ENCODE measurements around the gene FCRLA.
"Not testable (repeated sequence)": the region's sequence is repeated elsewhere in the genome, so short reads cannot be mapped to it uniquely, and the experiment has no call there.

The FCRLA gene, protein sequence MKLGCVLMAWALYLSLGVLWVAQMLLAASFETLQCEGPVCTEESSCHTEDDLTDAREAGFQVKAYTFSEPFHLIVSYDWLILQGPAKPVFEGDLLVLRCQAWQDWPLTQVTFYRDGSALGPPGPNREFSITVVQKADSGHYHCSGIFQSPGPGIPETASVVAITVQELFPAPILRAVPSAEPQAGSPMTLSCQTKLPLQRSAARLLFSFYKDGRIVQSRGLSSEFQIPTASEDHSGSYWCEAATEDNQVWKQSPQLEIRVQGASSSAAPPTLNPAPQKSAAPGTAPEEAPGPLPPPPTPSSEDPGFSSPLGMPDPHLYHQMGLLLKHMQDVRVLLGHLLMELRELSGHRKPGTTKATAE

DNA sequence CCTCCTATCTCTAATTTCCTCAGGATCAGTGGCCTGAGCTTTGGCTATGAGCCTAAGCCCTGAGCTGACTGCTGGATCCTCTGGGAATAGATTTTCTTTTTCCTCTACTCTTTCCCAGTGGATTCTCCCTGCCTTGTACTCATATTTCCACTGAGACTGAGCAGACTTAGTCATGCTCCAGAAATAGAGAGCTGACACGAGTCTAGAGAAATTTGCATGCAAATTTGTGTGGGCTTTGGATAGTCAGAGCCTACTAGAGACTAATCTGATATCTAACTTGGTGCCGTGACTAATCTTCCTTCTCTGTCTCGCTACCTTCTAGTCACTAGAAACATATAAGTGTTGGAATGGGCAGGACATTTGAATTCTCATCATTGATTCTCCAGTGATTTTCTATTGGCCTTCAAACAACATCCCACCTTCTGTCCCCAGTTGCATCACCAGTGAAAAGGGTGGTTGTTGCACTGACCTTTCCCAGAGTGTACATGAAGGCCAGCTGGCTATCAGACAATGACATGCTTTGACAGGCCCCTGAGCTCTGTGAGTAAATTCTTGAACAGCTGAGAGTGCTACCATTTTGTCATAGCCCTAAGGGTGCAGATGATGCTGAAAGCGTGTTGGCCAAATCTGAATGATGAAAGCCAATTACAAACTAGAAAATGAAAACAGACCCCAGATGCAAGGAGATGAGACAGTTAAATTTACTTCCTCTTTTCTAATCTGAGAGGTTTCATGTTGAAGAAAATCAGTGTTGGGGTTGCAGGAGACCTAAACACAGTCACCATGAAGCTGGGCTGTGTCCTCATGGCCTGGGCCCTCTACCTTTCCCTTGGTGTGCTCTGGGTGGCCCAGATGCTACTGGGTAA lies at the start of gene FCRLA:
Gene FCRLA, plus strand, starts transcription at position 748 of the 866 bp plus-strand sequence. Its CDS starts 36 bp downstream, at position 784.
- no peak for DNase-seq

DNA sequence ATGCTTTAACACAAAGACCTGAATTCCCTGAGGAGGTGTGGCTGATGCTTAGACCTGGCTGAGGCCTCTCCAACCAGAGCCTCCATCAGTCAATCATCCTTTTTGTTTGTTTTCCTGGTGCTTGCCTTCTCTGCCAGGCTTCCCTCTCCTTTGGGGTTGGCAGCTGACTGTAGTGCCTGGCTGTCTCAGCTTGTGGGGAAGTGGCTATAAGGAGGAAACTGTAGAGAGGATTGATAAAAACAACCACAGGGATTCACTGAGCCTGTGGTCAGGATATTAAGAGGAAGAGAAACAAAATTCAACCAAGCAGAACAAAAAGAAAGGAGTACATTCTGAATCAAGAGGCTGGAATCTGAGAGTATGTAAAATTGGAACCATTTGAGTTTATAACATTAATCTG lies 48.5 kb upstream of the FCRLA start:
- DNase-seq, result not testable (repeated sequence)

DNA sequence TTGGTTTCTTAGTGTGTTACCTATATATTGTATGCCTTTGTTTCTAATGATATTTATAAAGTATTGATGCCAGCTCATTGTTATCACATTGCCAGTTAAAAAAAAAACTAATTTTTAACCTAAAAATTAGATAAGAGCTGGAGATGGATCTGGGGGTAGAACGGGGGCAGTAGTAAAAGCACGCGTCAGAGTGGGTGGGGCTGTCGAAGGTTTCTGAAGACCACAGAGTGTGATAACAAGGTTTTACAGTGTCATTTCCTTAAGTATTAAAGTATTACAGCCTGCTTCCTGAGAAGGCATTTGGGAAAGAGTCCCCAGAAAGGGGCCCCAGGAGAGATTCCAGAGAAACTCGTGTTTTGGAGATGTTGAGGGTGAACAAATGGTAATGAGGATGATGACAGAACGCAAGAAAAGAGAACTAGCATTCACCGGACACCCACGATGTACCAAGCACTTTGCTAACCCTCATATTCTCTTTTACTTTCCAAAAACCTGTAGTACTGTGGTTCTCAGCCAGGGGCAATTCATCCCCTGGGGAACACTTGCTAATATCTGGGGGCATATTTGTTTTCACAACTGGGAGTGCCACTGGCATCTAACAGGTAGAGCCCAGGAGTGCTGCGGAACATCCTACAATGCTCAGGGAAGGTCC lies 45.2 kb upstream of the FCRLA start:
- DNase-seq, result not testable (repeated sequence)

DNA sequence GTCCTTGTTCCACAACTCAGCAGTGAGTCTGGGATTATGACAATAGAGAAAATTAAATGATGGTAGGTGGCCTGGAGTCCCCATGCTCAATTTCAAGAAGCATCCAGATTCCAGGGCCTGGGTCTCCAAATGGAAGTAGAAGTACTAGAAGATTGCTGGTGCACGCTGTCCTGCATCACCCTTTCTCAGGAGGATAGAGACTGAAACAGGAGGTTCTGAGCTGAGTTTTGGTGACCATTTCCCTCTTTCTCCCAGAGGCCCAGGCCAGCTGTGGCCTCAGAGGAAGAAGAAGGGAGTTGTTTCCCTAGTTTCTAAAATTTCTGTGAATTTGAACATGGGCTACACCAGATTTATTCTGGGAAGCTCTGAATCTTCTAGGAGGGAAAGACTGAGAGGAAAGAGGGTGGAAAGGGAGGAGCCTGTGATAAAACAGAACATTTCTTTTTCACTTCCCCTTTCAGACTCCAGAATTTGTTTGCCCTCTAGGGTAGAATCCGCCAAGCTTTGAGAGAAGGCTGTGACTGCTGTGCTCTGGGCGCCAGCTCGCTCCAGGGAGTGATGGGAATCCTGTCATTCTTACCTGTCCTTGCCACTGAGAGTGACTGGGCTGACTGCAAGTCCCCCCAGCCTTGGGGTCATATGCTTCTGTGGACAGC lies 44.2 kb upstream of the FCRLA start, which contains the start of gene FCGR2B:
Gene FCGR2B, plus strand, starts transcription at position 460 of the 656 bp plus-strand sequence. Its CDS starts 99 bp downstream, at position 559.
- not testable (repeated sequence) for DNase-seq

DNA sequence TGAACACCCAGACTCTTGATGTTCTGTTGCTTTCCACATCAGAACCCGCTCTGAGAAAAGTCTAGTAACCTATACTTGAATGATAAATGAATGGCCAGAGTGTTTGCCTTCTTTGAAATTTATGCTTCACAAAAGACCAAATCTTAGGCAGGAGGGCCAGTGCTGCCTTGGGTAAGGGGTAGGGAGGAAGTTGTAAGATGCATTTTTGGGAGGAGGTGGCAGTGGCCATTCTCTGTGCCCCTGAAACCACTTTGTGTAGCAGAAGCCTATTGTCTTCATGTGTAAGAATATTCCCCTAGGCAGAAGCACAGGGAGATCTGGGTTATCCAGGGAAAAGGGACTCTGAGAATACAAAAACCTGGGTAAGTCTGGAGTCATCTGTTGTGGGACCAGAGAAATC lies 43.5 kb upstream of the FCRLA start:
- DNase-seq, result not testable (repeated sequence)

DNA sequence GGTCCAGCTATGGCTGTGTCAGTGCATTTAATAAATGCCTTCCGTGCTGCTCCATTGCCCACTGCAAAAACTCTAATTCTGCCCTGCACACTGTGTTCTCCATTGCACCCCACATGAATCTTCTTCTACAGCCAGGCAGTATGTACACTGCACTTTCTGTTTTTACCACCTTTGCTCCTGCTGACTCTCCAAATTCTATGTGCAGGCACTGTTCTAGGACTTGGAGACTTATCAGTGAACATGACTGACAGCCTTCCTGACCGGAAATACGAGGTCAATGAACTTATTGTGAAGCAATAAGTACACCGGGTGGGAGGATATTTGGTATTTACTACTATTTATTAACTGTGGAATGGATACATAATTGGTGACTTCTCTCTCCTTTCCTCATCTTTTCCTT lies 42.3 kb upstream of the FCRLA start:
- DNase-seq, result not testable (repeated sequence)

DNA sequence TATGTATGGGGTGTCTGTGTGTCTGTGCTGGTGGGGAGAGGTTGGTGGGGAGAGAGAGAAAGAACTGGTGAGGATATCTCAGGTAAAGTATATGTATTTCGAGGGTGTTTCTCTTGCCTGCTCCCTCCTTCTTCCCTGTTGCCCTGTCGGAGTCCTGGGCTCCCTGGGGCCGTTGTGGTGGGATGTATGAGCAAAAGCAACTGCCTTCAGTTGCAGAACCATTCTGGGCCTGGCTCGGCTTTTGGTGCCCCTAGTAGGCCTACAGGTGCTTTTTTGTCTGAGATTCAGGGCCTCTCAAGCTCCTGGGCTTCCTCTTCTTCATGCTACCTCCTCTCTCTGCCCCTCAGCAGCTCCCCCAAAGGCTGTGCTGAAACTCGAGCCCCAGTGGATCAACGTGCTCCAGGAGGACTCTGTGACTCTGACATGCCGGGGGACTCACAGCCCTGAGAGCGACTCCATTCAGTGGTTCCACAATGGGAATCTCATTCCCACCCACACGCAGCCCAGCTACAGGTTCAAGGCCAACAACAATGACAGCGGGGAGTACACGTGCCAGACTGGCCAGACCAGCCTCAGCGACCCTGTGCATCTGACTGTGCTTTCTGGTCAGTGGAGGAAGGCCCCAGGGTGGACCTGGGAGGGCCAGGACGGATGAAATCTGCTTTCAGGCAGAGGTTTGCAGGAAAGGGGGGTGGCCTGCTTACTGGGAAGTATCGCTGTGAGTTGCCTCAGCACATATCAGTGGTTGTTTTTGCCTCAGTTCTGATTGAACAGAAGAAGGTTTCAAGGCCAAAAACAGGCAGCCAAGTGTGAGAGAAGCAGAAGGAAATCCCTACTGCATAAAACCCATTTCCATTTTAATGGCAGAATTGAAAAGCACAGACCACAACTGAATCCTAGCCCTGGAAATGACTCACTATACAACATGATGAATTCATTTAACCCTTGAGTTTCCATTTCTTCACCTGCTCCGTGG lies 35.7 kb upstream of the FCRLA start:
- DNase-seq, result not testable (repeated sequence)

DNA sequence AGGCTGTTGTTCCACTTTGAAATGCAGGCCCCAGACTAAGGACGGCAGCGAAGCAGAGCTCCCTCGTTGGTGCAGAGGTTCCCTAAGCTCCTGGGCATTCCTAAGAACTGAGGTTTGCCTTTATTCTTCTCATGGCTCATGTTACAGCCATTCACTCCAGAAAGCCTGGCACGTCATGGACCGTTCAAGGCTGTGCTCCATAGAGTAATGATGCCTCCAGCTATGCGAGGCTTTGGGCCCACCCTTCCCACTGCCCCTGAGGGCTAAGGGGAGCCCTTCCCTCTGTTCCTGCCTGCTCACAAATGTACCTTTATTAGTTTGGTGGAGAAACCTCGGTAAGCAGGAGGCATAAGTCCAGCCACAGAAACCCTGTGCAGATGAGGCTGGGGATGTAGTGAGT lies 33.6 kb upstream of the FCRLA start:
- not testable (repeated sequence) for DNase-seq

DNA sequence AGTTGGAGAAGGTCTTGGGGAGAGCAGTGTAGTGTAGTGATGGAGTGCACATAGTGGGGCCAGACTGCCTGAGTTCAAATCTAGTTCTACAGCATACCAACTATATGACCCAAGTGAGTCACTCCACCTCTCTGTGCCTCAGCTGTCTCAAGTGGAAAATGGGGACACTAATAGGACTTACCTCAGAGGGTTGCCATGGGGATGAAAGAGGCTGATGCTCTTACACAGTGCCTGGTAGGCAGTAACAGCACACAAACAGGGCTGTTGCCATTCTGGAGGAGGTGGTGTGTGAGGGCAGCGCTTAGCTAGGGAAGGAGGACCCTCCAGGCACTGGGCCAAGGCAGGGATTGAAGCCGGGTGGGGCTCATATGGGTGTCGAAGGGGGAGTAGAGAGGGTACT lies 32.6 kb upstream of the FCRLA start:
- DNase-seq, result not testable (repeated sequence)

DNA sequence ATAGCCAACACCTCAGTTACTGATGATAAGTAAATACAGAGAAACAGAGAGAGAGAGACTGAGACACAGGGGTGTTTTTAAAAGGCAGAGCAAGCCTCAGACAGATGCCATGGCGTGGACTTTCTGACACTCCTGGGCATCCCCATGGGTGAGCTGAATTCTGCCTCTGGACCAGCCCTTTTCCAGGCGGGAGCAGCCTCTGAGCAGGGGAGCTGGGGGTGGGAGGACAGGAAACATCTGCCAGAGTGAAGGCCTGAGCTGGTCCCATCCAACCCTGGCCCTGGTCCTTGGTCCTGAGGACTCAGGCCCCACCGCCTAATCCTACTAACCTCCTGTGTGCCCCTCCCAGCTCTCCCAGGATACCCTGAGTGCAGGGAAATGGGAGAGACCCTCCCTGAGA lies 32.1 kb upstream of the FCRLA start:
- DNase-seq, result not testable (repeated sequence)

DNA sequence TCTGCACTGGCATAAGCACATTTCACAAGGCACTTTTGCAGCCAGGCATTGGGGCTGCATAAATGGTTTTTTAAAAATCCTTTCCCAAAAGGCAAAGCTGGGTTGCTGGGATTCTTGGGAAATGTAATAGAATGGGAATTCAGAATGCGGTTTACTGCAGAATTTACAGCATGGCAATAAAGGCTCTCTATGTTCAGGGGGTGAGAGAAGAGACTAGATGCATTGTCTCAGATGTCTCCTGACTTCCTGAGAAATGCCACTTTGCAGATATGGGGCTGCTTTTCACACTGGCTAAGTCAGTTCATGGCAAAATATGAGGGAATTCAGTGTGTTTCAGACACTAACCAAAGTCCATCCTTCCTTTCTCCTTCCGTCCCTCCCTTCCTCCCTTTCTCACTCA lies 30.6 kb upstream of the FCRLA start:
- no peak for DNase-seq

DNA sequence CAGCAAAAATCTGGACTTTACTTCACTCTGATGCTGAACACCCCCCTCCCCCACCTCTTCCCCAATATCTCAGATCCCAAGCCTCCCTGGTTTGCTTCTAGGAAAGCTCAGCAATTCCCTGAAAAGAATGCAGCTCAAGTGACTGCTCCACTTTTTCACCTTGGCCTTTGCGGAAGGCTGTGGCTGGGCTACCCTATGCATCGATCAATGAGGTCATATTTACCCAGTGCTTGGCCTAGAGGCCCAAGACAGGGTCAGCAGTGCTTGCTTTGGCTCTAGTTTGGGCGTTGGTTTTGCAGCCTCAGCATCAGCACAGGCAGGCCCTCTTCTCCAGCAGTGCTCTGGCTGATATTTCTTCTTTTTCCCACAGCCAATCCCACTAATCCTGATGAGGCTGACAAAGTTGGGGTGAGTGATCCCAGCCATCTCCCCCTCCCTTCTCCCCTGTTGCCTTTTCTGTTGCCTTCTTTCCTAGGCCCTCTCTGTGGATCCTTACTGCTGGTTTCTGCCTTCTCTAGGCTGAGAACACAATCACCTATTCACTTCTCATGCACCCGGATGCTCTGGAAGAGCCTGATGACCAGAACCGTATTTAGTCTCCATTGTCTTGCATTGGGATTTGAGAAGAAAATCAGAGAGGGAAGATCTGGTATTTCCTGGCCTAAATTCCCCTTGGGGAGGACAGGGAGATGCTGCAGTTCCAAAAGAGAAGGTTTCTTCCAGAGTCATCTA lies 29.9 kb upstream of the FCRLA start:
- no peak for DNase-seq

DNA sequence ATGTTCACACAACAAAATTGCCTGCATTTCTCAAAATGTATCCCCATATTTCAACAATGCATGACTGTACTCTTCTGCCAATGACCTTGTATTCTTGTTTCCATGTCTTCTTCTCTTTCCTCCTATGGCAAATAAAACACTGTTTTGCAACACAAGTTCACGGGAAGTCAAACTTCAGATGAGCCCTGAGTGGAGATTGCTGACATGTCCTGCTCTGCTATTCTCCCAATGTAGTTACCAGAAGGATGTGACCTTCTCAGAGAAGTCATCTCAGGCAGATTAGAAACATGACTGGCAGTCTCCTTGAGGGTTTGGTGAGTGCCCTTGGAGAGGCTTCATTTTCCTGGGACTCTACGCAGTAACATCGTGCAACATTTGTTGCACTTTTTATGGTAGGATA lies 28.5 kb upstream of the FCRLA start:
- DNase-seq, result no peak

DNA sequence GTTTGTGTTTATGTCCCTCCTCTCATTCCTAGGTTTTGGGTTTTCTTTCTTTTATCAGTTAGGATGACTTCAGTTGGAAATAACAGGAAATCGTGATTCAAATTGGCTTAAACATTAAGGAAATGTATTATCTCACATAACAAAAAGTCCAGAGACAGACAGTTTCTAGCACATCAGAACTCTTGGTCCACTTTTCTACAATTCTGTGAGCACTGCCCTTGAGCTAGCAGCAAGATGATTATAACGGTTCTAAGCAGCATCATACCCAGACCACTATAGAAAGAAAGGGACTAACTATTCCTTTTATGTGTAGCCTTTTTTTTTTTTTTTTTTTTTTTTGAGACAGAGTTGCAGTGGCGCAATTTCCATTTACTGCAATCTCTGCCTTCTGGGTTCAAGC lies 25.1 kb upstream of the FCRLA start:
- DNase-seq, result no peak

DNA sequence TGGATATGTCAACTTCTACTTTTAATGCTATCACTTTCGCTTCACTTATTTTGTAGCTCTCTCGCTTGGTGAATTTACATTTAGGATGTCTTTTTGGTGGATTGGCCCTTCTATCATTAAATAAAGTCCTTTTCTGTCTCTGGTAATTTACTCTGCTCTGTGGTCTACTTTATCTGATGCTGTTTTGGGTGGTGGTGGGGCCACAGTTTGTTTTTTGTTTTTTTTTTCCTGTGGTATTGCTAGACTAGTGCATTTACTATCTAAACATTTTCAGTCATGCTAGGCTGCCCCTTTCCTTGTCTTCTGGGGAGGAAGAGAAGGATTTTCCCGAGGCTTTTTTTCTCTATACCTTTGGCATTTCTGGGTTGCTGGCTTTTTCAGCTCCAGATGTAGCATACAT lies 18.1 kb upstream of the FCRLA start:
- DNase-seq, result no peak

DNA sequence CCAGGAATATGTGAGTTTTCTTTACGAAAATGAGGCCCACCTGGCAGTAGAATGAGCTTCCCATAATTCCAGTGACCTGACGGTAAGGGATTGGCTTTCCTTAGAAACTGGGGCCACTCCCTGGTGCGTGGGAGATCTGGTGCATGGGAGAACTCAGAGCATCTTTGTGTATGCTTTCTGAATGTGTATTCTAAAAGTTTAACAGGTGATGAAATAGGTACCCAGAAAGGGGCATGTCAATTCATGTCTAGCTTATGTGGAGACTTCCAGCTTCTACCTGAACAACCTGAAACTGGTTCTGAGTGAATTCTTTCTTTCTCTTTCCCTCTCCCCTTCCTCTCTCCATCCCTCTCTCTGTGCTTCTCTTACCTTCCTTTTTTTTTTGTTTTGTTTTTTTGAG lies 15.2 kb upstream of the FCRLA start:
- DNase-seq, result no peak

DNA sequence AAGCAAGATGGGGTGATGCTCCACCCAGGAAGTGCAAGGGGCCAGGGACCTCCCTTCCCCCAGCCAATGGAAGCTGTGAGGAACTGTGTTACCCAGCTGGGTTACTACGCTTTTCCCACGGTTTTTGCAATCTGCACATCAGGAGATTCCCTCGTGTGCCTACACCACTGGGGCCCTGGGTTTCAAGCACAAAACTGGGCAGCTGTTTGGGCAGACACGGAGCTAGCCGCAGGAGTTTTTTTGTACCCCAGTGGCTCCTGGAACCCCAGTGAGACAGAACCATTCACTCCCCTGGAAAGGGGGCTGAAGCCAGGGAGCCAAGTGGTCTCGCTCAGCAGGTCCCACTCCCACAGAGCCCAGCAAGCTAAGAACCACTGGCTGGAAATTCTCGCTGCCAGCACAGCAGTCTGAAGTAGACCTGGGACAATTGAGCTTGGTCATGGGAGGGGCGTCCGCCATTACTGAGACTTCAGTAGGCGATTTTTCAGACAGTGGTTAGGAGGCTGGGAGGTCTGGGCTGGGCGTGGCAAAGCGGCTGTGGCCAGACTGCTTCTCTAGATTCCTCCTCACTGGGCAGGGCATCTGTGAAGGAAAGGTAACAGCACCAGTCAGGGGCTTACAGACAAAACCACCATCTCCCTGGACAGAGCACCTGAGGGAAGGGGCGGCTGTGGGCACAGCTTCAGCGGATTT lies 13.9 kb upstream of the FCRLA start:
- not testable (repeated sequence) for DNase-seq

DNA sequence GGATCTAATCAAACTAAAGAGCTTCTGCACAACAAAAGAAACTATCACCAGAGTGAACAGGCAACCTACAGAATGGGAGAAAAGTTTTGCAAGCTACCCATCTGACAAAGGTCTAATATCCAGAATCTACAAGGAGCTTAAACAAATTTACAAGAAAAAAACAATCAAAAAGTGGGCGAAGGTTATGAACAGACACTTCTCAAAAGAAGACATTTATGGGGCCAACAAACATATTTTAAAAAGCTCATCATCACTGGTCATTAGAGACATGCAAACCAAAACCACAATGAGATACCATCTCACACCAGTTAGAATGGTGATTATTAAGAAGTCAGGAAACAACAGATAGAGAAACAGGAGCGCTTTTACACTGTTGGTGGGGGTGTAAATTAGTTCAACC lies 8.7 kb upstream of the FCRLA start:
- DNase-seq, result not testable (repeated sequence)

DNA sequence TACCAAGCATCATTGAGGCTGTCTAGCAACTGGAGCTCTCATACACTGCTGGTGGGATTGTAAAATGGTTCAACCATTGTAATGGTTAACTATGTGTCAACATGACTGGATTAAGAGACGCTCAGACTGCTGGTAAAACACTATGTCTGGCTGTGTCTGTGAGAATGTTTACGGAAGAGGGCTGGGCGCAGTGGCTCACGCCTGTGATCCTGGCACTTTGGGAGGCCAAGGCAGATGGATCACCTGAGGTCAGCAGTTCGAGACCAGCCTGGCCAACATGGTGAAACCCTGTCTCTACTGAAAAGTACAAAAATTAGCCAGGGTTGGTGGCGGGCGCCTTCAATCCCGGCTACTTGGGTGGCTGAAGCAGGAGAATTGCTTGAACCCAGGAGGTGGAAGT lies 4.8 kb upstream of the FCRLA start:
- no peak for DNase-seq

DNA sequence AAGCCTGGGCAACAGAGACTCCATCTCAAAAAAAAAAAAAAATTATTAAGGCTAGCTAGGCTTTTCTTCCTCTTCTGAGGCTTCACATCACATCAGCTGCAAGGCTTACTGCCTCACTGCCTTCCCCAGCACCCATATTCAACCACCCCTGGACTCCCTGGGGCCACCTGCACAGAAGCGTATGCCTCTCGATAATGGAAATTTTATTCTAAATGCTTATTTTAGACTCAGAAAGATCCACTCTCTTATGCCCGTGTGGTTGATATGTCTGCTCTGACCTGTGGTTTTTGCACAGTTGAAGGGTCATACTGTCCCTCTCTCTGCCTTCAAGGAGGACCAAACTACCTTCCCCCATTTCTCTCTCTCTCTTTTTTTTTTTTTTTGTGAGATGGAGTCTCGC lies 1.5 kb upstream of the FCRLA start:
- no peak for DNase-seq

Measured in stimulated activated CD4-positive, alpha-beta T cell treated with anti-CD3 and anti-CD28 coated beads, Interleukin-4, amount 100 ng/mL, for 4 hours (primary cell).